ENCODE results near the gene PHF19.

GRCh38 chr9:120926397-120926928, 49.5 kb upstream of the PHF19 start, which contains the start of gene TRAF1:
- TF ChIP-seq CTCF (IDR thresholded peaks at IDR 0.05; ENCODE audit: low read depth, low read length) (no peak), MAX (IDR thresholded peaks at IDR 0.05; ENCODE audit: low read depth, low read length) (no peak), POLR2A (IDR thresholded peaks at IDR 0.05; ENCODE audit: extremely low read depth, insufficient read length) (no peak), MYC (IDR thresholded peaks at IDR 0.05; ENCODE audit: low read depth, low read length) (no peak)
